DOHH2 (cell line): ENCODE results near the gene GNLY.

Source experiments
- H3F3A ChIP-seq: fragments of 200-600 bp; sonication (generic), shearing (Covaris generic); 2 replicates; pipeline ENCODE4 v1.6.0; 2016; ENCODE audit warnings: antibody characterized with exemption, mild to moderate bottlenecking; ENCODE audit not compliant: control insufficient read depth, insufficient read depth
- H3K27ac ChIP-seq: fragments of 200-600 bp; sonication (generic); 2 replicates; pipeline ENCODE4 v1.5.1; 2014; ENCODE audit warnings: low read depth, mild to moderate bottlenecking, low read length, moderate library complexity
- H3K27me3 ChIP-seq: fragments of 200-600 bp; sonication (generic); 2 replicates; pipeline ENCODE4 v1.6.1; 2014; ENCODE audit warnings: mild to moderate bottlenecking, low read length, mixed read lengths; ENCODE audit not compliant: control insufficient read depth
- H3K36me3 ChIP-seq: fragments of 200-600 bp; sonication (generic); 2 replicates; pipeline ENCODE4 v1.6.1; 2014; ENCODE audit warnings: mild to moderate bottlenecking, low read length, moderate library complexity, mixed read lengths; ENCODE audit not compliant: control insufficient read depth
- H3K4me1 ChIP-seq: fragments of 200-600 bp; sonication (generic); 2 replicates; pipeline ENCODE4 v1.6.1; 2014; ENCODE audit warnings: mild to moderate bottlenecking, low read length, mixed read lengths; ENCODE audit not compliant: control insufficient read depth
- H3K4me2 ChIP-seq: fragments of 200-600 bp; sonication (generic); 2 replicates; pipeline ENCODE4 v1.6.0; 2014; ENCODE audit warnings: mild to moderate bottlenecking, low read length, moderate library complexity
- H3K4me3 ChIP-seq: fragments of 200-600 bp; sonication (generic); 2 replicates; pipeline ENCODE4 v1.5.1; 2014; ENCODE audit warnings: mild to moderate bottlenecking, low read length, mixed read lengths
- H3K79me2 ChIP-seq: fragments of 200-600 bp; sonication (generic); 2 replicates; pipeline ENCODE4 v1.6.1; 2014; ENCODE audit warnings: mild to moderate bottlenecking, low read length, mixed read lengths; ENCODE audit not compliant: control insufficient read depth
- H3K9me2 ChIP-seq: fragments of 200-600 bp; sonication (generic); replicated peaks from 2 replicates; pipeline ENCODE4 v1.6.1; 2014; ENCODE audit warnings: mild to moderate bottlenecking, low read length, mixed read lengths; ENCODE audit not compliant: control insufficient read depth
- H3K9me3 ChIP-seq: fragments of 200-600 bp; sonication (generic); 2 replicates; pipeline ENCODE4 v1.6.1; 2014; ENCODE audit warnings: antibody characterized with exemption, low read length, mixed read lengths; ENCODE audit not compliant: control insufficient read depth, insufficient read depth
- H4K20me1 ChIP-seq: fragments of 200-600 bp; sonication (generic); 2 replicates; pipeline ENCODE4 v1.6.0; 2014; ENCODE audit warnings: low read depth, mild to moderate bottlenecking, antibody characterized with exemption, low read length, moderate library complexity; ENCODE audit not compliant: control insufficient read depth, insufficient read depth
- EZH2phosphoT487 ChIP-seq: fragments of 200-600 bp; sonication (generic); IDR thresholded peaks from 2 replicates; pipeline ENCODE4 v1.6.1; 2017; ENCODE audit warnings: borderline replicate concordance, mild to moderate bottlenecking, antibody characterized with exemption, low read length, moderate library complexity, mixed read lengths
- TF ChIP-seq, protein P1 (sequence below): fragments of 200-600 bp; sonication (generic); IDR thresholded peaks from one replicate; pipeline ENCODE4 v1.5.1; 2014; ENCODE audit warnings: antibody characterized with exemption, mild to moderate bottlenecking, low read depth, low read length; ENCODE audit not compliant: poor library complexity, severe bottlenecking

The GNLY gene

DNA sequence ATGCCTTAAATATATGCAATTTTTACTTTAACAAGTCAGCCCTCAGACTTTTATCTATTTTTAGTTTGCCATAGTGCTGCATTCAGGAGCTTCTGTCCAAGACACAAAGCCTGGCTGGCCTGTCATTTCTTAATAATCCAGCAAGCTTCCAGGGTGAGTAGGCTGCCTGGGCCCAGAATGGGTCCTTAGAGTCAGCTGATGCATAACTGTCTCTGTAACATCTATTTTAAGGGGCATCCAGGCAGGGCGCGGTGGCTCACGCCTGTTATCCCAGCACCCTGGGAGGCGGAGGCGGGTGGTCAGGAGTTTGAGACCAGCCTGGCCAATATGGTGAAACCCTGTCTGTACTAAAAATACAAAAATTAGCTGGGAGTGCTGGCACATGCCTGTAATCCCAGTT is 11.8 kb upstream of the GNLY start:
- no peak overlapping the region for H3K27ac ChIP-seq
- H3K4me1 ChIP-seq, result no peaks in the 10 kb centered on the region
- H3F3A ChIP-seq, result no peaks in the 10 kb centered on the region
- no peaks in the 10 kb centered on the region for H3K9me2 ChIP-seq
- no peak for TF ChIP-seq EZH2phosphoT487
- TF ChIP-seq, protein P1, sequence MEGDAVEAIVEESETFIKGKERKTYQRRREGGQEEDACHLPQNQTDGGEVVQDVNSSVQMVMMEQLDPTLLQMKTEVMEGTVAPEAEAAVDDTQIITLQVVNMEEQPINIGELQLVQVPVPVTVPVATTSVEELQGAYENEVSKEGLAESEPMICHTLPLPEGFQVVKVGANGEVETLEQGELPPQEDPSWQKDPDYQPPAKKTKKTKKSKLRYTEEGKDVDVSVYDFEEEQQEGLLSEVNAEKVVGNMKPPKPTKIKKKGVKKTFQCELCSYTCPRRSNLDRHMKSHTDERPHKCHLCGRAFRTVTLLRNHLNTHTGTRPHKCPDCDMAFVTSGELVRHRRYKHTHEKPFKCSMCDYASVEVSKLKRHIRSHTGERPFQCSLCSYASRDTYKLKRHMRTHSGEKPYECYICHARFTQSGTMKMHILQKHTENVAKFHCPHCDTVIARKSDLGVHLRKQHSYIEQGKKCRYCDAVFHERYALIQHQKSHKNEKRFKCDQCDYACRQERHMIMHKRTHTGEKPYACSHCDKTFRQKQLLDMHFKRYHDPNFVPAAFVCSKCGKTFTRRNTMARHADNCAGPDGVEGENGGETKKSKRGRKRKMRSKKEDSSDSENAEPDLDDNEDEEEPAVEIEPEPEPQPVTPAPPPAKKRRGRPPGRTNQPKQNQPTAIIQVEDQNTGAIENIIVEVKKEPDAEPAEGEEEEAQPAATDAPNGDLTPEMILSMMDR, result no peak
- H4K20me1 ChIP-seq, result no peaks in the 10 kb centered on the region
- H3K9me3 ChIP-seq, result no peaks in the 10 kb centered on the region
- H3K4me2 ChIP-seq, result no peak overlapping the region
- H3K36me3 ChIP-seq, result no peaks in the 10 kb centered on the region
- no peaks in the 10 kb centered on the region for H3K79me2 ChIP-seq
- H3K27me3 ChIP-seq, result peaks cover 19% of the 10 kb centered on the region
- no peak overlapping the region for H3K4me3 ChIP-seq

DNA sequence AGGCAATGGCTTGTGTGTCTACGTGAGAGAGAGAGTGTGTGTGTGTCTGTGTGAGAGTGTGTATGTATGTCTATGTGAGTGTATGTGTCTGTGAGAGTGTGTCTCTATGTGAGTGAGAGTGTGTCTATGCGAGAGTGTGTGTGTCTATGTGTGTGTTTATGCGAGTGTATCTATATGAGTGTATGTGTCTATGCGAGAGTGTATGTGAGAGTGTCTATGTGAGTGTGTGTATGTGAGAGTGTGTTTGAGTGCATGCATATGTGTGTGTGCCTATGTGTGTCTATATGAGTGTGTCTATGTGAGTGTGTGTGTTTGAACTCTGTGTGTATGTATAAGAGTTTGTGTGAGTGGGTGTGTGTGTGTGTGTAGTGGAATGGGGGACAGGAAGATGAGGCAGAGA is 9.8 kb upstream of the GNLY start:
- H3K36me3 ChIP-seq, result no peaks in the 10 kb centered on the region
- no peaks in the 10 kb centered on the region for H3K4me1 ChIP-seq
- peaks cover 19% of the 10 kb centered on the region for H3K27me3 ChIP-seq
- H3K9me2 ChIP-seq, result no peaks in the 10 kb centered on the region
- H3K4me2 ChIP-seq, result no peak overlapping the region
- H3K4me3 ChIP-seq, result no peak overlapping the region
- H3F3A ChIP-seq, result no peaks in the 10 kb centered on the region
- TF ChIP-seq, protein P1, result no peak
- TF ChIP-seq EZH2phosphoT487, result no peak
- no peaks in the 10 kb centered on the region for H3K9me3 ChIP-seq
- no peak overlapping the region for H3K27ac ChIP-seq
- no peaks in the 10 kb centered on the region for H4K20me1 ChIP-seq
- no peaks in the 10 kb centered on the region for H3K79me2 ChIP-seq

DNA sequence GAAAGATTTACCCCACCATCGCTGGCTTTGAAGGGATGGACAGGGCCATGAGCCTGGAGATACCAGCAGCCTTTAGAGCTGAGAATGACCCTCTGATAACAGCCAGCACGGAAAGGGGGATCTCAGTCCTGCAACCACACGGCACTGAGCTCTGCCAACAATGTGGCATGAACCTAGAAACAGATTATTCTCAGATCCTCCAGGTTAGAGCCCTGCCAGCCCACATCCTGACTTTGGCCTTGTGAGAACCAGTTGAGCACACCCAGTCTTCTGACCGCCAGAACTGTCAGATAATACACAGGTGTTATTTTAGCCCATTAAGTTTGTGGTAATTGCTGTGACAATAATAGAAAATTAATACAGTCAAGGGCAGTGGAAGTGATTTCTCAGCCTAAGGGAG is 9.4 kb upstream of the GNLY start:
- Histone ChIP-seq H3K9me2 (no peaks in the 10 kb centered on the region), H3K79me2 (no peaks in the 10 kb centered on the region), H4K20me1 (no peaks in the 10 kb centered on the region), H3K4me1 (no peaks in the 10 kb centered on the region), H3F3A (no peaks in the 10 kb centered on the region), H3K27ac (no peak overlapping the region), H3K27me3 (peaks cover 19% of the 10 kb centered on the region), H3K9me3 (no peaks in the 10 kb centered on the region), H3K36me3 (no peaks in the 10 kb centered on the region), H3K4me3 (no peak overlapping the region), H3K4me2 (no peak overlapping the region)
- TF ChIP-seq, protein P1, result no peak
- TF ChIP-seq EZH2phosphoT487, result no peak

DNA sequence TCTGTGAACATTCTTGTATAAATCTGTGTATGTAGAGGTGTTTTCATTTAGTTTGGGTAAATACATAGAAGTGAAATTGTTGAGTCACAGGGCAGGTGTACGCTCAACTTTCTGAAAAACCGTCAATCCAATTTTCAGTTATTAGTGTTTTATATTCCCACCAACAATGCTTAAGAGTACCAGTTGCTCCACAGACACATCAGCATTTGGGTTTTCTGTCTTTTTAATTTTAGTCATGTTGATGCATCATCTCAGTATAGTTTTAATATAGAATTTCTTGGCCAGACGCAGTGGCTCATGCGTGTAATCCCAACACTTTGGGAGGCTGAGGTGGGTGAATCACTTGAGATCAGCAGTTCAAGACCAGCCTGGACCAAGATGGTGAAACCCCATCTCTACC is 3.2 kb upstream of the GNLY start:
- Histone ChIP-seq H3K9me3 (no peaks in the 10 kb centered on the region), H3K79me2 (no peaks in the 10 kb centered on the region), H3K4me1 (no peaks in the 10 kb centered on the region), H3K36me3 (no peaks in the 10 kb centered on the region), H4K20me1 (no peaks in the 10 kb centered on the region), H3F3A (no peaks in the 10 kb centered on the region), H3K4me3 (no peak overlapping the region), H3K9me2 (no peaks in the 10 kb centered on the region), H3K4me2 (no peak overlapping the region), H3K27ac (no peak overlapping the region), H3K27me3 (peaks cover 10% of the 10 kb centered on the region)
- TF ChIP-seq, protein P1, result no peak
- TF ChIP-seq EZH2phosphoT487, result no peak
